ENCODE data around the gene SETD3. TPM values are rescaled to one million over a fixed set of nuclear protein-coding genes. Genes with fewer than 3 reads are reported as not detected.

SETD3 gene
- total and polyA plus RNA-seq, 8 donors, result 24.1 to 119 (median 41.2) TPM

DNA sequence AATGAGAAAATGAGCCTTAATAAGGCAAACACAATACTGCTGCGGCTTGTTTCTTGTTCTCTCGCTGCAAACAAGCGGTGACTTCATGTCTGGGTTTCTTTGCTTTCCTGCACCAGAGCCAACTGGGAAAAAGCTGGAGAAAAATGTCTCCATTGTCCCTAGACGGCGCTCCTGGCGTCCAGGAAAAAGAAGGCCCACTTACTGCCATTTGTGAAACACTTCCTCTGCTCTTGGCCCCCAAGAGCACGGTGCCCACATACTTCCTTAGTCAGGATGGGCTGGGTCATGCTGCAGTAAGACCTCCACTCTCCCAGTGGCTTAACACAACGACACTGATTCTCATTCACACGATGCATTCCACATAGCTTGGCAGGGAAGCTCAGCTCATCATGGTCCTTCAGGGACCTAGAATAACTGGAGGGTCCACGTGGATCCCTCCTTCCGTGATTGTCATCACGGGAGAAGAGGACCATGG, 122.7 kb downstream of the SETD3 start:
- intact Hi-C loops (cut with DNase I; ENCODE audit: low total_unique reads), result no loop called here
- no peaks in the 10 kb centered on the region for H3K4me1 ChIP-seq
- no peak overlapping the region for H3K27ac ChIP-seq
- H3K36me3 ChIP-seq, result no peaks in the 10 kb centered on the region
- DNase-seq, result peak in 1 of 2 donors; percentile 37
- peaks cover 0 to 3% (median 0%) of the 10 kb centered on the region in 4 donors for H3K9me3 ChIP-seq
- TF ChIP-seq, protein P1, sequence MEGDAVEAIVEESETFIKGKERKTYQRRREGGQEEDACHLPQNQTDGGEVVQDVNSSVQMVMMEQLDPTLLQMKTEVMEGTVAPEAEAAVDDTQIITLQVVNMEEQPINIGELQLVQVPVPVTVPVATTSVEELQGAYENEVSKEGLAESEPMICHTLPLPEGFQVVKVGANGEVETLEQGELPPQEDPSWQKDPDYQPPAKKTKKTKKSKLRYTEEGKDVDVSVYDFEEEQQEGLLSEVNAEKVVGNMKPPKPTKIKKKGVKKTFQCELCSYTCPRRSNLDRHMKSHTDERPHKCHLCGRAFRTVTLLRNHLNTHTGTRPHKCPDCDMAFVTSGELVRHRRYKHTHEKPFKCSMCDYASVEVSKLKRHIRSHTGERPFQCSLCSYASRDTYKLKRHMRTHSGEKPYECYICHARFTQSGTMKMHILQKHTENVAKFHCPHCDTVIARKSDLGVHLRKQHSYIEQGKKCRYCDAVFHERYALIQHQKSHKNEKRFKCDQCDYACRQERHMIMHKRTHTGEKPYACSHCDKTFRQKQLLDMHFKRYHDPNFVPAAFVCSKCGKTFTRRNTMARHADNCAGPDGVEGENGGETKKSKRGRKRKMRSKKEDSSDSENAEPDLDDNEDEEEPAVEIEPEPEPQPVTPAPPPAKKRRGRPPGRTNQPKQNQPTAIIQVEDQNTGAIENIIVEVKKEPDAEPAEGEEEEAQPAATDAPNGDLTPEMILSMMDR (IDR thresholded peaks at IDR 0.05), result no peak
- TF ChIP-seq POLR2A (IDR thresholded peaks at IDR 0.05) (no peak), POLR2AphosphoS5 (IDR thresholded peaks at IDR 0.05) (no peak), EP300 (IDR thresholded peaks at IDR 0.05) (no peak)
- no peak overlapping the region for H3K4me3 ChIP-seq
- 69 to 77% (median 73%) methylated on average over 12 of the region's 12 CpGs for WGBS, 5 donors
- peaks cover 0 to 8% (median 0%) of the 10 kb centered on the region in 3 donors for H3K27me3 ChIP-seq

DNA sequence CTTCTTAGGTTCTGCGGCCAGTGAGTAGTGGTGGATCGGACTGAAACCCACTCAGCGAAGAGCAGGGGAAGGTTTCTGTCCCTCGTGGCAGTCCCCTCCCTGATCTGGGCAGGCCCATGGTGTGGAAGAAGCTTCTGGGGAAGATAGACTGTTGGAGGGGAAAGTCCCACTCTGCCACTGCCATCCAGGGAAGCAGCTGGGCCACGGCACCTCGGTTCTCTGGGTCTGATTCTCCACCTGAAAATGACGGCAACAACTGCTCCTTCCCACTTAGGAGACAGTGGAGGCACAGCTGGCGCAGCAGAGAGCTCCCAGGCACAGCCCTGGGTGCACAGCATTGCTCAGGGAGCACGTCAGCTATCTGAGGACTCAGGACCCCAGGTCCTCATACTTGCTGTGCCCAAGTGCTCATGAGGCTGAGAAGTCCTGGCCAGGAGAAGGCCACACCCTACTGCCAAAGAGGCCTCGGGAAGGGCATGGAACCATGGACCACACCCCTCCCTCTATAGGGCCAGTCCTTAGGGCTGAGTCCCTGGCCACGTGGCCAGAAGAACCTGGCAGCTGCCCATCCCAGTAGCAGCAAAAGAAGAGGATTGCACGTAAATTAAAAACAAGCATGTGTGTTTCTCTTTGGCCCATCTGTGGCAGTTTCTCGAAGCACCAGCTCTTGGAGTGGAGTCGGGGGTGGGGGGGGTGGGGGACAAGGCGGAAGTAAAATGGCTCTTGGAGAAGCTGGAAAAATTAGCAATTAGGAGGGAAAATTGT, 123.3 kb downstream of the SETD3 start:
- peaks cover 0 to 13% (median 0%) of the 10 kb centered on the region in 3 donors for H3K27me3 ChIP-seq
- no peak for DNase-seq
- H3K36me3 ChIP-seq, result no peaks in the 10 kb centered on the region
- intact Hi-C loops (cut with DNase I; ENCODE audit: low total_unique reads), result no loop called here
- H3K9me3 ChIP-seq, result peaks cover 0 to 3% (median 0%) of the 10 kb centered on the region in 4 donors
- 75 to 81% (median 77%) methylated on average over 14 to 15 of the region's 15 CpGs for WGBS, 5 donors
- H3K27ac ChIP-seq, result no peak overlapping the region
- no peaks in the 10 kb centered on the region for H3K4me1 ChIP-seq
- TF ChIP-seq POLR2AphosphoS5 (IDR thresholded peaks at IDR 0.05) (no peak), EP300 (IDR thresholded peaks at IDR 0.05) (no peak), POLR2A (IDR thresholded peaks at IDR 0.05) (no peak)
- TF ChIP-seq, protein P1 (IDR thresholded peaks at IDR 0.05), result no peak
- no peak overlapping the region for H3K4me3 ChIP-seq

DNA sequence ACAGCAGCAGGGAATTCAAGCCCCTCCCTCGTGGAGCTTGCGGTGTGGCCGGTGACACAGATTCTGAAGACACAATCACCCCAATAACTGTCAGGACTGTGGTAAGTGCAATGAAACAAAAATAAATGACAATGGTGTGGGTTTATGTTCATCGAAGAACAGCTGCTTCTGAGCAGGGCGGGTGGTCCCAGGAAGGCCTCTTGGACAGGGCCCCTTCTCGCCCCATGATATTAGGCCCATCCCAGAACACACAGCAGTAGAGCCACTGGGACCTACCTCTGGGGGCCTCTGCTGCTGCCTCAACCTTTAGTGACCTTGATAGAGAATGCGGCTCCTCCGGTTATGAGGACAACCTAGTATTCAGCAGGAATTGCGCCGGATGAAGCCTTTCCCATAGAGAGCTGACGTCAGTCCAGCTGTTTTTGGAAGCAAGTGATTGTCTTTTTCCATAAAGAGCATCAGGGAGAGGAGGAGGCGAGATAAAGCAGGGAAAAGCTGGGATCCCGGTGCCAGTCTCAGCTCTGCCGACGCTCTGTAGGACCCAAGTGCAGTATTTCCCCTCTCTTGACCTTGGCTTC, 124.5 kb downstream of the SETD3 start:
- intact Hi-C loops (cut with DNase I; ENCODE audit: low total_unique reads), result no loop called here

More for the DNA sequence above, 124.5 kb downstream of the SETD3 start:
- no peak for DNase-seq
- H3K36me3 ChIP-seq, result no peaks in the 10 kb centered on the region
- TF ChIP-seq POLR2A (IDR thresholded peaks at IDR 0.05) (no peak), EP300 (IDR thresholded peaks at IDR 0.05) (no peak), POLR2AphosphoS5 (IDR thresholded peaks at IDR 0.05) (no peak)
- TF ChIP-seq, protein P1 (IDR thresholded peaks at IDR 0.05), result no peak
- peaks cover 0 to 13% (median 0%) of the 10 kb centered on the region in 3 donors for H3K27me3 ChIP-seq
- no peak overlapping the region for H3K27ac ChIP-seq
- 79 to 91% (median 90%) methylated on average over 14 to 15 of the region's 15 CpGs for WGBS, 5 donors
- peaks cover 0 to 3% (median 0%) of the 10 kb centered on the region in 4 donors for H3K9me3 ChIP-seq
- no peaks in the 10 kb centered on the region for H3K4me1 ChIP-seq
- no peak overlapping the region for H3K4me3 ChIP-seq

All from stomach (tissue), 9 donors.